ENCODE data around the gene CLUH. TPM values are rescaled to one million over a fixed set of nuclear protein-coding genes. Genes with fewer than 3 reads are reported as not detected.

CLUH gene
- total RNA-seq, 6 experiments from 2014 or later: 88.9 to 224 (median 166) TPM

DNA sequence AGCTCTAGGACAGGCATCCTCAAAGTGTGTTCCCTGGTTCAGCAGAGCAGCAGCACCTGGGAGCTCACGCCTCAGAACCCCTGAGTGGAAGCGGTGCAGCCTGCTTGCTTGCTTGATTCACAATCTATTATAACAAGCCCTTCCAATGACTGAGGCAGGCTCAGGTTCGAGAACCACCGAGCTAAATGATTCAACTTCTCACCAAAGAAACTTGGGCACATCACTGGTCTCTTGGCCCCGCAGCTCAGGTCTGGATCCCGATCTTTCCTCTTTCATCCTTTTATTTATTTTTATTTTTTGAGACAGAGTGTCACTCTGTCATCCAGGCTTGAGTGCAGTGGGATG, 24.5 kb downstream of the CLUH start:
- Histone ChIP-seq H3K9me3 (no peaks in the 10 kb centered on the region), H3K36me3 (peaks cover 0 to 47% (median 7%) of the 10 kb centered on the region in 4 donors), H3K27me3 (no peaks in the 10 kb centered on the region), H3K27ac (no peak overlapping the region), H3K4me1 (no peaks in the 10 kb centered on the region), H3K4me3 (no peak overlapping the region)
- intact Hi-C loops (cut with DNase I): no loop called here
- no peak for TF ChIP-seq POLR2A (IDR thresholded peaks at IDR 0.05)
- TF ChIP-seq, protein P1, sequence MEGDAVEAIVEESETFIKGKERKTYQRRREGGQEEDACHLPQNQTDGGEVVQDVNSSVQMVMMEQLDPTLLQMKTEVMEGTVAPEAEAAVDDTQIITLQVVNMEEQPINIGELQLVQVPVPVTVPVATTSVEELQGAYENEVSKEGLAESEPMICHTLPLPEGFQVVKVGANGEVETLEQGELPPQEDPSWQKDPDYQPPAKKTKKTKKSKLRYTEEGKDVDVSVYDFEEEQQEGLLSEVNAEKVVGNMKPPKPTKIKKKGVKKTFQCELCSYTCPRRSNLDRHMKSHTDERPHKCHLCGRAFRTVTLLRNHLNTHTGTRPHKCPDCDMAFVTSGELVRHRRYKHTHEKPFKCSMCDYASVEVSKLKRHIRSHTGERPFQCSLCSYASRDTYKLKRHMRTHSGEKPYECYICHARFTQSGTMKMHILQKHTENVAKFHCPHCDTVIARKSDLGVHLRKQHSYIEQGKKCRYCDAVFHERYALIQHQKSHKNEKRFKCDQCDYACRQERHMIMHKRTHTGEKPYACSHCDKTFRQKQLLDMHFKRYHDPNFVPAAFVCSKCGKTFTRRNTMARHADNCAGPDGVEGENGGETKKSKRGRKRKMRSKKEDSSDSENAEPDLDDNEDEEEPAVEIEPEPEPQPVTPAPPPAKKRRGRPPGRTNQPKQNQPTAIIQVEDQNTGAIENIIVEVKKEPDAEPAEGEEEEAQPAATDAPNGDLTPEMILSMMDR (IDR thresholded peaks at IDR 0.05): no peak
- ATAC-seq (no peak), DNase-seq (no peak)
- WGBS (ENCODE audit: insufficient coverage, low coverage, low lambda C conversion rate, missing lambda C conversion rate): 47% methylated on average over 3 of the region's 6 CpGs

DNA sequence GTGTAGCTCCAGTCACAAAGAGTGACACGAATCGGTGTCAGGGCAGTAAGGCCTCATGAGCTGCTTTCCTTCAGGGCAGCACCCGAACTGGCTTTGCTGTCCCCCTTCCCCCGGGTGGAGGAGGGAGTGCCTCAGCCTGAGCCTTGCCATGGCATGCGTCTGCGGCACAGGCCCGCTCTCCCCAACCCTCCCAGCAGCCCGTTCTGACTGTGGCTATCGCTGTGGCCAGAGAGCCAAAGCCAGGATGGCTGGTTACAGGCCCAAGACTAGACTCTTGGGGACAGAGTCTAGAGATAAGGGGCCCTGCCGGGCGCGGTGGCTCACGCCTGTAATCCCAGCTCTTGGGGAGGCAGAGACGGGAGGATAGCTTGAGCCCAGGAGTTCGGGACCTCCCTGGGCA, 25.9 kb downstream of the CLUH start:
- no peaks in the 10 kb centered on the region for H3K9me3 ChIP-seq
- peaks cover 2 to 49% (median 7%) of the 10 kb centered on the region in 4 donors for H3K36me3 ChIP-seq
- ATAC-seq: no peak
- H3K27me3 ChIP-seq: no peaks in the 10 kb centered on the region
- DNase-seq: no peak
- H3K27ac ChIP-seq: no peak overlapping the region
- TF ChIP-seq POLR2A (IDR thresholded peaks at IDR 0.05): no peak
- TF ChIP-seq, protein P1 (IDR thresholded peaks at IDR 0.05): no peak
- H3K4me1 ChIP-seq: no peaks in the 10 kb centered on the region
- H3K4me3 ChIP-seq: no peak overlapping the region
- 84% methylated on average over 7 of the region's 15 CpGs for WGBS (ENCODE audit: insufficient coverage, low coverage, low lambda C conversion rate, missing lambda C conversion rate)
- intact Hi-C loops (cut with DNase I): no loop called here

DNA sequence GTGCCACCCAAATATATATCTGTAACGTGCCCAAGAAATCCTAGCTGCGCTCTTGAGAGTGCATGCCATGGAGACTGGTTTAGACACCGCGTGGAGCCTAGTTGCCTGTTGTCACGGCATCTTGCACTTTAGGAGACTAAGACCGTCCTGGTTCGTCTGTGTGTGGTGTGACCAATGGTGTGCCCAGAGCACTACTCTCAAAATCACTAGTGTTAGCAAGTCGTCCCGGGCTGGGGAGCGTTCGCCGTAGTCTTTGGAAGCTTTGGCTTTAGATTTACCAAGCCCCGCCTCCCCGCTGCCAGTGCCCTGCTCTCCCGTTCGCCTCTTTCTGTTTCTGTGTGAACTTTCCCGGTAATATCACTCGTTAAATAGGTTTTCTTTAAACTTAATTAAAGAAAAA, 27.0 kb downstream of the CLUH start:
- no peaks in the 10 kb centered on the region for H3K27me3 ChIP-seq
- H3K9me3 ChIP-seq: no peaks in the 10 kb centered on the region
- H3K36me3 ChIP-seq: peaks cover 4 to 54% (median 12%) of the 10 kb centered on the region in 4 donors
- intact Hi-C loops (cut with DNase I): no loop called here
- ATAC-seq (no peak), DNase-seq (no peak)
- TF ChIP-seq, protein P1 (IDR thresholded peaks at IDR 0.05): no peak
- TF ChIP-seq POLR2A (IDR thresholded peaks at IDR 0.05): no peak
- H3K4me3 ChIP-seq: no peak overlapping the region
- H3K4me1 ChIP-seq: no peaks in the 10 kb centered on the region
- WGBS (ENCODE audit: insufficient coverage, low coverage, low lambda C conversion rate, missing lambda C conversion rate): 94% methylated on average over 6 of the region's 18 CpGs
- no peak overlapping the region for H3K27ac ChIP-seq

DNA sequence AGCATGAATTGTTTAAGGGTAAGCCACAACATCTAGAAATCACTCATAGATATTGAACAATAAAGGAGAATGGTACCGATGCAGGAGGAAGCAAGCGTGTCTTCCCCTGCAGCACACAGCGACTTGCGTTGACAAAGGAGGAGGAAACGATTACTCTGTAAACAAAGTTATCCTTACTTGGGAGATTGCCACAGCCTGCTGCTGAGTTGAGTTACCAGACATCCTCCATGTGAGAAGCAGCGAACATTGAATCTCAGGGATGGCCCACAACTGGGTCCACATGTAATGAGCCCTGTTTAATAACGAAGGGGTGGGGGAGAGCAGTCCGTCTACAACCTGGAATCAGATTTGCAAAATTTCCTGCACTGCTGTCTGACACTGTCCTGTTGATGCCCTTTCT, 27.7 kb downstream of the CLUH start:
- H3K4me1 ChIP-seq: no peaks in the 10 kb centered on the region
- H3K4me3 ChIP-seq: no peak overlapping the region
- TF ChIP-seq, protein P1 (IDR thresholded peaks at IDR 0.05): no peak
- TF ChIP-seq POLR2A (IDR thresholded peaks at IDR 0.05): no peak
- no peaks in the 10 kb centered on the region for H3K27me3 ChIP-seq
- H3K36me3 ChIP-seq: peaks cover 4 to 51% (median 12%) of the 10 kb centered on the region in 4 donors
- peak in 1 of 4 donors; percentile 17 for ATAC-seq
- no peak overlapping the region for H3K27ac ChIP-seq
- intact Hi-C loops (cut with DNase I): no loop called here
- WGBS (ENCODE audit: insufficient coverage, low coverage, low lambda C conversion rate, missing lambda C conversion rate): 64% methylated on average over 6 of the region's 8 CpGs
- no peak for DNase-seq
- H3K9me3 ChIP-seq: no peaks in the 10 kb centered on the region

Measured in right lobe of liver (tissue), 6 donors.